SK-N-SH treated with all-trans-retinoic acid at 6 μM for 48 hours (cell line): ENCODE data around the gene MMP23B.
"Not testable (repeated sequence)": the region's sequence is repeated elsewhere in the genome, so short reads cannot be mapped to it uniquely, and the experiment has no call there.

Experiments used
- ZNF8 ChIP-seq: fragments of 450-650 bp; formaldehyde crosslinking; IDR thresholded peaks from 2 replicates; pipeline ENCODE4 v1.5.0; 2020; ENCODE audit warnings: mild to moderate bottlenecking, moderate library complexity
- TF ChIP-seq, protein P1 (sequence below): fragments of 250-450 bp; sonication (Bioruptor Pico); IDR thresholded peaks from 2 replicates; pipeline ENCODE4 v1.5.1; 2020; ENCODE audit warnings: low read depth, mild to moderate bottlenecking, moderate library complexity
- TF ChIP-seq, protein P2 (sequence below): fragments of 250-450 bp; sonication (Bioruptor Pico); IDR thresholded peaks from 2 replicates; pipeline ENCODE4 v1.5.0; 2020; ENCODE audit warnings: mild to moderate bottlenecking, moderate library complexity

GRCh38 chr1:1676087-1676486 lies 44.1 kb downstream of the MMP23B start:
- not testable (repeated sequence) for TF ChIP-seq ZNF8 (CRISPR knock-in tag)
- TF ChIP-seq, protein P1, sequence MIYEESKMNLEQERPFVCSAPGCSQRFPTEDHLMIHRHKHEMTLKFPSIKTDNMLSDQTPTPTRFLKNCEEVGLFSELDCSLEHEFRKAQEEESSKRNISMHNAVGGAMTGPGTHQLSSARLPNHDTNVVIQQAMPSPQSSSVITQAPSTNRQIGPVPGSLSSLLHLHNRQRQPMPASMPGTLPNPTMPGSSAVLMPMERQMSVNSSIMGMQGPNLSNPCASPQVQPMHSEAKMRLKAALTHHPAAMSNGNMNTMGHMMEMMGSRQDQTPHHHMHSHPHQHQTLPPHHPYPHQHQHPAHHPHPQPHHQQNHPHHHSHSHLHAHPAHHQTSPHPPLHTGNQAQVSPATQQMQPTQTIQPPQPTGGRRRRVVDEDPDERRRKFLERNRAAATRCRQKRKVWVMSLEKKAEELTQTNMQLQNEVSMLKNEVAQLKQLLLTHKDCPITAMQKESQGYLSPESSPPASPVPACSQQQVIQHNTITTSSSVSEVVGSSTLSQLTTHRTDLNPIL = not testable (repeated sequence)
- TF ChIP-seq, protein P2, sequence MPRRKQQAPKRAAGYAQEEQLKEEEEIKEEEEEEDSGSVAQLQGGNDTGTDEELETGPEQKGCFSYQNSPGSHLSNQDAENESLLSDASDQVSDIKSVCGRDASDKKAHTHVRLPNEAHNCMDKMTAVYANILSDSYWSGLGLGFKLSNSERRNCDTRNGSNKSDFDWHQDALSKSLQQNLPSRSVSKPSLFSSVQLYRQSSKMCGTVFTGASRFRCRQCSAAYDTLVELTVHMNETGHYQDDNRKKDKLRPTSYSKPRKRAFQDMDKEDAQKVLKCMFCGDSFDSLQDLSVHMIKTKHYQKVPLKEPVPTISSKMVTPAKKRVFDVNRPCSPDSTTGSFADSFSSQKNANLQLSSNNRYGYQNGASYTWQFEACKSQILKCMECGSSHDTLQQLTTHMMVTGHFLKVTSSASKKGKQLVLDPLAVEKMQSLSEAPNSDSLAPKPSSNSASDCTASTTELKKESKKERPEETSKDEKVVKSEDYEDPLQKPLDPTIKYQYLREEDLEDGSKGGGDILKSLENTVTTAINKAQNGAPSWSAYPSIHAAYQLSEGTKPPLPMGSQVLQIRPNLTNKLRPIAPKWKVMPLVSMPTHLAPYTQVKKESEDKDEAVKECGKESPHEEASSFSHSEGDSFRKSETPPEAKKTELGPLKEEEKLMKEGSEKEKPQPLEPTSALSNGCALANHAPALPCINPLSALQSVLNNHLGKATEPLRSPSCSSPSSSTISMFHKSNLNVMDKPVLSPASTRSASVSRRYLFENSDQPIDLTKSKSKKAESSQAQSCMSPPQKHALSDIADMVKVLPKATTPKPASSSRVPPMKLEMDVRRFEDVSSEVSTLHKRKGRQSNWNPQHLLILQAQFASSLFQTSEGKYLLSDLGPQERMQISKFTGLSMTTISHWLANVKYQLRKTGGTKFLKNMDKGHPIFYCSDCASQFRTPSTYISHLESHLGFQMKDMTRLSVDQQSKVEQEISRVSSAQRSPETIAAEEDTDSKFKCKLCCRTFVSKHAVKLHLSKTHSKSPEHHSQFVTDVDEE = not testable (repeated sequence)
